AG04449 (cell line): ENCODE data around the gene EIF4G2.

Source experiments
- CTCF ChIA-PET: fragments of 350-600 bp; formaldehyde crosslinking; extraction: SDS; loops from one replicate; lab custom pipeline; 2021; ENCODE audit warnings: antibody characterized with exemption; lab: Yijun Ruan, JAX
- POLR2A ChIA-PET: fragments of 400-600, 350-600 bp; formaldehyde crosslinking; extraction: SDS; loops from one replicate; lab custom pipeline; 2020; ENCODE audit warnings: antibody characterized with exemption, inconsistent platforms; lab: Yijun Ruan, JAX
- DNase-seq: peaks from one replicate; pipeline ENCODE4 v3.0.0-alpha.2; 2010; ENCODE audit warnings: low read depth, low spot score
- H3K4me3 ChIP-seq: 2 replicates; pipeline ENCODE4 v1.5.1; 2011; ENCODE audit warnings: low read depth, mild to moderate bottlenecking, control low read depth, low read length
- TF ChIP-seq, protein P1 (sequence below): IDR thresholded peaks from one replicate; pipeline ENCODE4 v1.5.1; 2011; ENCODE audit warnings: mild to moderate bottlenecking, moderate library complexity, low read length, control low read depth, inconsistent platforms; ENCODE audit not compliant: insufficient read depth; ENCODE audit errors: missing control alignments

Gene EIF4G2

GRCh38 chr11:10806206-10806605 lies 2.5 kb downstream of the EIF4G2 start:
- ChIA-PET POLR2A (interaction anchor here (0.6 to 3.9 kb wide), 4 partner anchors 10 to 103 kb away, joined by 3 to 37 read pairs (median 4); no protein-coding TSS in a partner anchor), CTCF (interaction anchor here (1.2 to 3.8 kb wide), 2 partner anchors 13 to 981 kb away, joined by 4 to 13 read pairs; no protein-coding TSS in a partner anchor)
- no peak overlapping the region; the same call in none of the 2 replicates for H3K4me3 ChIP-seq
- TF ChIP-seq, protein P1, sequence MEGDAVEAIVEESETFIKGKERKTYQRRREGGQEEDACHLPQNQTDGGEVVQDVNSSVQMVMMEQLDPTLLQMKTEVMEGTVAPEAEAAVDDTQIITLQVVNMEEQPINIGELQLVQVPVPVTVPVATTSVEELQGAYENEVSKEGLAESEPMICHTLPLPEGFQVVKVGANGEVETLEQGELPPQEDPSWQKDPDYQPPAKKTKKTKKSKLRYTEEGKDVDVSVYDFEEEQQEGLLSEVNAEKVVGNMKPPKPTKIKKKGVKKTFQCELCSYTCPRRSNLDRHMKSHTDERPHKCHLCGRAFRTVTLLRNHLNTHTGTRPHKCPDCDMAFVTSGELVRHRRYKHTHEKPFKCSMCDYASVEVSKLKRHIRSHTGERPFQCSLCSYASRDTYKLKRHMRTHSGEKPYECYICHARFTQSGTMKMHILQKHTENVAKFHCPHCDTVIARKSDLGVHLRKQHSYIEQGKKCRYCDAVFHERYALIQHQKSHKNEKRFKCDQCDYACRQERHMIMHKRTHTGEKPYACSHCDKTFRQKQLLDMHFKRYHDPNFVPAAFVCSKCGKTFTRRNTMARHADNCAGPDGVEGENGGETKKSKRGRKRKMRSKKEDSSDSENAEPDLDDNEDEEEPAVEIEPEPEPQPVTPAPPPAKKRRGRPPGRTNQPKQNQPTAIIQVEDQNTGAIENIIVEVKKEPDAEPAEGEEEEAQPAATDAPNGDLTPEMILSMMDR, result no peak
- DNase-seq, result no peak

- POLR2A ChIA-PET, result interaction anchor here (0.6 to 2.1 kb wide), 3 partner anchors 10 to 104 kb away, joined by 3 to 6 read pairs (median 3); no protein-coding TSS in a partner anchor
- TF ChIP-seq, protein P1, result no peak
- no peak overlapping the region for H3K4me3 ChIP-seq
- no peak for DNase-seq
- CTCF ChIA-PET, result interaction anchor here (1.2 to 3.8 kb wide), 3 partner anchors 13 to 981 kb away, joined by 3 to 13 read pairs (median 4); no protein-coding TSS in a partner anchor
Measured at GRCh38 chr11:10805741-10806140, 3.0 kb downstream of the EIF4G2 start.

DNA sequence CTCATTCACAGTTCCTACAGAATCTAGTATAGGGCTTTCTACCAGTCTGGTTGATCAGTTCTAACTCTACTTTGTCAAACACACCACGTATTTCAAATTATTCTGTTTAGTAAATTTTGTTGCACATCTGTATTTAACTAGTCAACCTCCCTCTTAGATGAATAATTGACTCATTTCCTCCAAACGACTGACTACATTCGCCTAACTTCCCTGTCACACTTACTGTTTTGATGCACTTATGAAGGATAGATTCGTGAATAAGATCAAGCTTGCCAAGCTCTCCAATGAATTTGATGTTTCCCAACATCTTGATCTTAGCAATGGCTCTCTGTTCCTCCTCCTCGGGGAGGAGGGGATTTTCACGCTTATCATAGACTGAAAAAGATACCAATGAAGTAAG lies 5.0 kb downstream of the EIF4G2 start:
- POLR2A ChIA-PET, result interaction anchor here (0.6 to 2.1 kb wide), 9 partner anchors 8 to 224 kb away, joined by 3 to 6 read pairs (median 3); partner anchors contain the start of gene ZBED5
- H3K4me3 ChIP-seq, result no peak overlapping the region
- no peak for DNase-seq
- CTCF ChIA-PET, result interaction anchor here (0.9 to 5.5 kb wide), 11 partner anchors 12 to 983 kb away, joined by 3 to 61 read pairs (median 4); no protein-coding TSS in a partner anchor
- TF ChIP-seq, protein P1, result no peak

GRCh38 chr11:10800292-10800691 lies 8.4 kb downstream of the EIF4G2 start:
- POLR2A ChIA-PET, result interaction anchor here (3.2 kb wide), 1 partner anchor 8 kb away, joined by 40 read pairs; the partner anchor contains the start of gene EIF4G2
- no peak for DNase-seq
- TF ChIP-seq, protein P1, result no peak
- H3K4me3 ChIP-seq, result no peak overlapping the region
- CTCF ChIA-PET, result interaction anchor here (5.5 kb wide), 1 partner anchor 8 kb away, joined by 61 read pairs; no protein-coding TSS in a partner anchor

- DNase-seq, result no peak
- TF ChIP-seq, protein P1, result no peak
- CTCF ChIA-PET, result interaction anchor here (0.6 to 1.2 kb wide), 2 partner anchors 28 to 1134 kb away, joined by 3 to 5 read pairs; no protein-coding TSS in a partner anchor
- POLR2A ChIA-PET, result interaction anchor here (0.6 to 3.2 kb wide), 4 partner anchors 10 to 21 kb away, joined by 3 to 40 read pairs (median 4); partner anchors contain the start of gene EIF4G2
- H3K4me3 ChIP-seq, result no peak overlapping the region
Measured at GRCh38 chr11:10798330-10798928, 10.3 kb downstream of the EIF4G2 start.

DNA sequence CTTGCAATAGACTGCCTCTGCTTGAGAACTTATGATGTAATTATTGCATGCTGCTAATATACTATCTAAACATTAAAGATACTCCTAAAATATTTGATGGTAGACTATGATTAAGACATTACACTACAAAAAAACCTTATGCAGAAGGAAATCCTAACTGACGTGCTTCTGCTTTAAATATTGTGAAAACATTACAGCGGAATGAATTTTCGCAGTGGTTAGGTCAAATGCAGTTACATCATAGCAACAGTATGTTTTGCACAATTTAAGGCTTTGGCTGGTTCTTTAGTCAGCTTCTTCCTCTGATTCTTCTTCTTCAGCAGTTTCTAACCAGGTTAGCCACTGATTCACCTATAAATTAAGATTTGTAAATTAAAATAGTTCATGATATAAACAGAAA lies 11.2 kb downstream of the EIF4G2 start:
- TF ChIP-seq, protein P1, result no peak
- CTCF ChIA-PET, result no interaction called here
- DNase-seq, result no peak
- POLR2A ChIA-PET, result interaction anchor here (1.4 to 3.2 kb wide), 2 partner anchors 11 to 22 kb away, joined by 3 to 40 read pairs; partner anchors contain the start of gene EIF4G2
- no peak overlapping the region for H3K4me3 ChIP-seq
